Loucy (cell line): ENCODE results near the gene DSG1.

Experiments
- CTCF ChIP-seq: fragments of 200-600 bp; sonication (generic); conservative IDR thresholded peaks from 2 replicates; pipeline ENCODE4 v1.5.1; 2014; ENCODE audit warnings: mild to moderate bottlenecking, antibody characterized with exemption, low read length
- EZH2phosphoT487 ChIP-seq: fragments of 200-600 bp; IDR thresholded peaks from 2 replicates; pipeline ENCODE4 v1.6.1; 2018; ENCODE audit warnings: antibody characterized with exemption, mild to moderate bottlenecking, moderate library complexity, borderline replicate concordance

GRCh38 chr18:31317860-31318259 lies at the start of gene DSG1:
- TF ChIP-seq EZH2phosphoT487 (no peak), CTCF (no peak)
